TTC549 (cell line): ENCODE results near the gene CPEB4.

Source experiments
- FAIRE-seq: peaks from 2 replicates; lab custom pipeline; 2012; peaks lifted over from hg19 to GRCh38; lab: Jason Lieb, UNC

The CPEB4 gene

GRCh38 chr5:173887610-173888472 lies at the start of gene CPEB4:
CPEB4 (plus strand) TSS chr5:173888349; CDS start chr5:173889734, 1,385 bp downstream.
- FAIRE-seq: peak; percentile 85

DNA sequence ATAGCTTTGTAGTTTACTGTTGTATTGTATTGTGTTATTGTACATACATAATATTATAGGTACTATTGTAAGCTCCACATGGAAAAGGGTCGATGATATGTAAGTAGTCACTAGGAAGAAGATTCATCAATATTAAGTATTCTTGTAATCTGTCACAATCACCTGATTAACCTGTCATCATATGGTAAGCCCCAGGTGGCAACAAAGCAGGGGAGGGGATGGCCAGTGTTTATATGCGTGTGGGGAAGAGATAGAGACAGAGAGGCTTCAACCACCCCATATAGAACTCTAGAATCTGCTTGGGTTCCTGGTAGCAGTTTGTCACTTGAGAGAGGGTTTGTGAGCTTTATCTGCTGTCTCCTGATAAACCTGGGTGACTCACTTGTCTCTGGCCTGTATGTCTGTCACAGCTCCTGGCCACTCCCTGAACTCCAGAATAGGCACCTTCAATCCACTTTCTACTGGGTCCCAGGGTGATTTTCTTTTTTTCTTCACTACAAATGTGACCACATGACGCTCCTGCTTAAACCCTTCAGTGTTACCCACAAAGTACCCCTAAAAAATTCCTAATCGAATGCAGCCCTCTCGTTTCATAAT lies 48.9 kb upstream of the CPEB4 start:
- no peak for FAIRE-seq

DNA sequence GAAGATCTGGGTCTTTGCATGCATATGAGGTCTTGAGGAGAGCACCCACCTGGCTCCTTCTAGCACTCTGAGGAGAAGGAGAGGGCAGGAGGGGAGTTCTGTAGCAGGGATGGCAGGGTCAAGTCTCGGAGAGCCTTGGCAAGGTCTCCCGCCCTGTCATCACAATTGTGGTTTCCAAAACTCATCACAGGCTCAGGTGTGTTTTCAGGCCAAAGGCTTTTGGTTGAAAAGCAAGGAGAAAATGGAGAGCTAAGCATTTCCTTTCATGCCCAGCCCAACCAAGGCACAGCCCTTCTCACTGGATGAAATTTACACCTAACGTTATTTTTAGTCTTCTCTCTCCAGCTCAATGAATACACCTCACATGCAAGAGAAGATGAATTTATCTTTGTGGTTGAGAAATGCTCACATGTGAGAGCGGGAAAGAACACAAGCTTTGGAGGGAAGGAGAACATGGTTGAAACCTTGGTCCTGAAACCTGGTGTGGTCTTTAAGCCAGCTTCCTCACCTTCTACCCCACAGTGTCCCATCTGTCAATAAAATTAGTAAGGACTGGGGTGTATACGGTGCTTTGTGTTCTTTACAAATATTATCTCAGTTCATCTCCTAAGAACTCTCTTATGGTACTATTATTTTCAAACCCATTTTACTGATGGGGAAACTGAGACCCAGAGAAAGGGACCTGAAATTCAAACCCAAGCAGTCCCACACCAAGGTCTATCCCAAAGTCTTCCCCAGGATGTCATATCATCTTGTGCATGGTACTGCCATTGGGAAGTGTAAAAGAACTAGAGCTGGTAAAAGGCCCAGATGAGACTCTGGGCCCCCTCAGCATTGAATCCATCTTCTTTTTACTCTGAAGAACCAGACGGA lies 47.8 kb upstream of the CPEB4 start:
- no peak for FAIRE-seq

GRCh38 chr5:173841710-173842109 lies 46.4 kb upstream of the CPEB4 start:
- no peak for FAIRE-seq

- no peak for FAIRE-seq
Observed at GRCh38 chr5:173843794-173844193, 44.4 kb upstream of the CPEB4 start.

- no peak for FAIRE-seq
Observed at GRCh38 chr5:173845321-173845720, 42.8 kb upstream of the CPEB4 start.

- no peak for FAIRE-seq
Observed at GRCh38 chr5:173846929-173847501, 41.1 kb upstream of the CPEB4 start.

DNA sequence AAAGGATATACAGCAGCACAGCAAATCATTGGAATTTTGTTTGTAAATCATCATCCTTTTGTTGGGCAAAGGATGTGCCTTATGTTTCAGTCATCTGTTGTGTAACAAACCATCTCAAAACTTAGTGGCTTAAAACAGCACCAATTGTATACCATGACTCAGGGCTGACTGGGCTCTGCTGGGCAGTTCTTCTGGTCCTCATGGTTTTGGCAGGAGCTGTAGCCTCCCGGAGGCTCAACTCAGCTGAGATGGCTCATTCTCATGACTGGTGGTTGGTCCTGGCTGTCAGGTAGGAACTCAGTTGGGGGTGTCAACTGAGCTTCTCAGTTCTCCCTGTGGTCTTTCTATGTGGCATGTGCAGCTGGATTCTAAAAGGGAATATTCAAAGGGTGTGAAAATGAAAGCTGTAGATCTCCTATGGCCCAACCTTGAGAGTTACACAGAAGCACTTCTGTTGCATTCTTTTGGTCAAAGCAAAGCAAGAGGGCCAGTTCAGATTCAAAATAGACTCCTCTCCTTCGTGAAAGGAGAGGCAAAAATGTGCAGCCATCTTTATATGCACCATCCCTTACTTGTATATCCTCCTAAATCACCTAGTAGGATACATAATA lies 39.1 kb upstream of the CPEB4 start:
- no peak for FAIRE-seq

- no peak for FAIRE-seq
Observed at GRCh38 chr5:173849908-173850307, 38.2 kb upstream of the CPEB4 start.

- no peak for FAIRE-seq
Observed at GRCh38 chr5:173850659-173851058, 37.5 kb upstream of the CPEB4 start.

DNA sequence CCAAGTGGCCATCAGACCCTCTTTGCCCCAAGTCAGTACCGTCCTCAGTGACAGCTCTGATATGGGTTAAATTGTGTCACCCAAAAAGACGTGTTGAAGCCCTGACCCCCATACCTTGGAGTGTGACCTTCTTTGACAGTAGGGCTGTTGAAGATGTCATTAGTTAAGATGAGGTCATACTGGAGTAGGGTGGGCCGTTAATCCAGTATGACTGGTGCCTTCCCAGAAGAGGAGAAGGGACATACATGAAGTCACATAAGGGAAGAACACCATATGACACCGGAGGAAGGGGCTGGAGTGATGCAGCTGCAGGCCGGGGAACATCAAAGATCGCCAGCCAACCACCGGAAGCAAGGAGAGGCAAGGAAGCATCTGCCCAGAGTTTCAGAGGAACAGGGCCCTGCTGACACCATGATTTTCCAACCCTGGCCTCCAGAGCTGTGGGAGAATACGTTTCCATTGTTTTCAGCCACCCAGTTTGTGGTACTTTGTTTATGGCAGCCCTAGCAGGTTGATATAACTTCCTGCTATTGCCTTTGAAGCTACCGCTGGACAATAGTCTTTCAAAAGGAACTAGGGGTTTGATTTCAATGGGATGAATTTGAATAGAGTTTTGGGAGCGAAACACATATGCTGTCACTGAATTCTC lies 36.4 kb upstream of the CPEB4 start:
- no peak for FAIRE-seq

DNA sequence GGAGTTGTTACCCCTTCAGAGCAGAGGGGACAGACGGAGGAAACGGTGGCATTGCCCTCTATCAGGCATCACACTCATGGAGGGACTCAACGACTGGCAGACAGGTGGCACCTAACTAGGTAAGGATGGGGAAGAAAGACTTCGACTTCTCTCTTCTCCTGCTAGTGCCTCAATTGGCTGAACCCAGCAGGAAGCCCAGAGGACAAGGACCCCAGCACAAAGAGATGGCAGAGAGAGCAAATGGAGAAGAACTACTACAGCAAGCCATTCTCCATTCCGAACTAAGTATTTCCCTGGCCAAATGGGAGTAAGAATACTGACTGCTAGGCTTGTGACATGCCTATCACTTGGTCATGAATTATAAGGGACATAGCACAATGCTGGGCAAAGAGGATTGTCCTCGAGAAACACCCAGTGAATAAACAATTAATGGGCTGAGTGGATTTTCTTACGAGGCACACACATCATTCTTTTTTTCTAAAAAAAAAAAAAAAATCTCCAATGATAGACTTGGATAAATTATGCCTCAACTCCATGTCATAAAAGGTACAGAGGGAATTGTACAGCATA lies 35.3 kb upstream of the CPEB4 start:
- no peak for FAIRE-seq

DNA sequence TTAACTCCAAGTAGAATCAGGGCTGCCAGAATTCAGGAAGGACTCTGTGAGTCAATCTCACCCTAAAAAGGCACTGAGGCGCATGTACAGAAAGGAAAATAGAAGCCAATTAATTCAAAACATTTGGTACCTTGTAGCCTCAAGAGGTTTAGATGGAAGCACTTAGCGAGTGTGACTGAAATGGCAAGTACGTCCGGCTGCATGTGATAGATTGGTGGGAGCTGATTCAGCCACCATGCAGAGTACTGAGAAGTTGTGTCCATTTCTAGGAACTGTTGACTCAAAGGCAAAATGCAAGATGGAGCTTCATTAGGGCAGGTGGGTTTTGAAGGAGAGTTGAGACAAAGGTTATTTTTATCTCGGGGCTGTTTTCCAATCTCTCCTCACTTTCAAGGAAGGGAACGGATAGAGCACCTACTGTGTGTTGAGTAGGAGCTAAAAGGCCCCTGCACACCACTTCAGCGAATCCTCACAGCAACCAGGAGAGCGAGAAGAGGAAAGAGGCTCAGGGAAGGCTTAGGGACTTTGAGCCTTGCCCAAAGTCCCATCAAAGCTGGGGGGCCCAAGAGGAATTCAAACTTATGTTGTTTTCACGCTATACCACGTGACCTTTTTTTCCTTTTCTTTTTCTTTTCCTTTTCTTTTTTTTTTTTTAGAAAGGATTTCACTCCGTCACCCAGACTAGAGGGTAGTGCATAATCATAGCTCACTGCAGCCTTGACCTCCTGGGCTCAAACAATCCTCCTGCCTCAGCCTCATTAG lies 34.6 kb upstream of the CPEB4 start:
- no peak for FAIRE-seq

- FAIRE-seq: no peak
Observed at GRCh38 chr5:173855162-173855994, 32.8 kb upstream of the CPEB4 start.

- no peak for FAIRE-seq
Observed at GRCh38 chr5:173855995-173856656, 32.0 kb upstream of the CPEB4 start.

- no peak for FAIRE-seq
Observed at GRCh38 chr5:173857234-173857633, 30.9 kb upstream of the CPEB4 start.

- no peak for FAIRE-seq
Observed at GRCh38 chr5:173858021-173858669, 30.0 kb upstream of the CPEB4 start.

DNA sequence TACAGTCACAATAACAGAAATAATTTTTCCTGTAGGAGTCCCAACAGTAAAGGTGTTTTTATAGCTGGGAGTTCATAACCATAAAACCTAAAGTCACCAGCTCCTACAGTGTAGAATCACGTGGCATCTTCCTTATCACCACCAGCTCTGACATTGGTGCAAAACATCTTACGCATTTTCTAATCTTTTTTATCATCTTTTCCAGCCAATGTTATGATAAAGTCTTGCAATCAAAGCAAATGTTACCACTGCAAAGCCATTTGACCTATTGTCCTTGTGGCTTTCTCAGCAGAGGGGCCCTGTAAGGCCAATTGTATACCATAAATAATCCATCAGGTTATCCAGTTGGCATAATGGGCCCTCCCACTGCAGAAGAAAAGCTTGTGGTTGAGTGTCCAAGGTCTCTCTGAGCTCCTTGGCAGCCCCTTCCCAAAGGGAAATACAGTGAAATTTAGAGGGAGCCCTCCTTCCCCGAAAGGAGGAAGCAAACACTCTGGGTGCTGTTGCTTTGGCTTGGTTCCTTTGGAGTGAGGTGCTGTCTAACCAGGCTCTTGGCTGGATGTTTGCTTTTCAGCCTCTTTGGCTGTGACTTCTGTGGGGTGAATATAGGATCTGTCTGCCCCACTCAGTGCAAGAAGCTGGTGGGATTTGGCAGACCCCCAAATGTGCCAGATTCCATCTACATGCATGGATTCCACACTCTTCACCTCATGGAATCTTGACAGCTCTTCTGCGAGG lies 29.3 kb upstream of the CPEB4 start:
- FAIRE-seq: no peak
